CD4-positive, alpha-beta T cell treated with Interleukin-15 for 4 hours (primary cell): ENCODE measurements around the gene MEGF11.
"Not testable (repeated sequence)": the region's sequence is repeated elsewhere in the genome, so short reads cannot be mapped to it uniquely, and the experiment has no call there.

Experiments used
- DNase-seq: peaks from one replicate; pipeline ENCODE4 v3.0.0-alpha.2; 2020; ENCODE audit warnings: low spot score

The MEGF11 gene

DNA sequence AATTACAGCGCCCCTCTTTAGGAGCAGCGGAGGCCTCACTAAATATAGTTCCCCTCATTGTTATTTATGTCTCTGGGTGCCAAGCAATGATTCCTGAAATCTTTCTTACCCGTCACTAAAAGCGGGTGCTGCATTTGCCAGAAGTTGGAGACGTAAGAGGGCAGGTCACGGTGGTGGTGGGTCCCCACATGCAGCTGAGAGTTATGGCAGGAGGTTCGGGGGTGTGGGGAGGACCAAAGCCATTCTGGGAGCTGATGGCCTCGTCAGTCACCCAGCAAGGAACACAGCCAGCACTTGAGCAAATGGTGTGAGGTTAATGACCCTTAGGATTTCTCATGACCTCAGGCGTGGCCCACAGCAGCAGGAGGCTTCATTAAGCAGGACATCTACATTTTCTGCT is 255.1 kb downstream of the MEGF11 start:
- DNase-seq, result no peak

DNA sequence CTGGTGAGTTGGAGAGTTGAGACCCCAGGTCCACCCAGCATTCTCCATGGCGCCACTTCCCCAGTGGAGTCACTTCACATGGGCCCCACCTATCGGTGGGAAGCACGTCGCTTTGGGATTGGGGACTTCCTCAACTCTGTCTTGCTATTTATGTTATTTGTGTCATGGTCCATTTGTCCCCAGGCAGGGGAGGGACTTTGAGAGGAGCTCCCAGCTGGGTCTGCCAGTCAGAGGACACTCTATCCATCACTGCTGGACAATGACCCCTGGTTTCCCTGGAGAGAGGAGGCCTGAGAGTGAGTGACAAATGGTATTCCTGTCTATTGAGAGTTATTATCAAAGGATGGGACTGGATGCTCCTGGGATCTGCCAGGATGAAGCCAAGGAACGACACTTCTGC is 256.6 kb downstream of the MEGF11 start:
- no peak for DNase-seq

DNA sequence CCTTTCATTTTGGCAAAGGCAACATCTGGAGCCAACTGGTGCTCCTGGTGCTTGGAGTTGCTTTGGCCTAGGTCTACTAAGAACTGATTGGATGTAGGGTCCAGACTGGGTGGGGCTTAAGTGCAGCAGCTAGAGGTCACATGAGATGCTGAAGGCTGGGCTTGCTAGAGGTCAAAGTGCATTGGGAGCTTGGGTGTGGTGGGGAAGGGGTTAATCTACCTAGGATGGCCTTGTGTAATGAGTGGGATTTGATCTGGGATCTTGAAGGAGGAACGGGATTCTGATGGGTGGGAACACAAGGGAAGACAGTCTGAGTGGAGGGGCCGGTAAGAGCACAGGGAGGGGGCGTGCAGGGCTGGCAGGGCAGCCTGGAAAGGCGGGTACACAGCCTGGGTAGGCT is 258.7 kb downstream of the MEGF11 start:
- DNase-seq, result no peak

GRCh38 chr15:65993762-65994161 is 259.8 kb downstream of the MEGF11 start:
- DNase-seq, result no peak

GRCh38 chr15:65993236-65993635 is 260.3 kb downstream of the MEGF11 start:
- DNase-seq, result no peak

GRCh38 chr15:65991721-65992483 is 261.6 kb downstream of the MEGF11 start:
- no peak for DNase-seq

GRCh38 chr15:65990298-65990981 is 263.1 kb downstream of the MEGF11 start:
- no peak for DNase-seq

- DNase-seq, result no peak
These were observed 266.4 kb downstream of the MEGF11 start for GRCh38 chr15:65987100-65987499.

DNA sequence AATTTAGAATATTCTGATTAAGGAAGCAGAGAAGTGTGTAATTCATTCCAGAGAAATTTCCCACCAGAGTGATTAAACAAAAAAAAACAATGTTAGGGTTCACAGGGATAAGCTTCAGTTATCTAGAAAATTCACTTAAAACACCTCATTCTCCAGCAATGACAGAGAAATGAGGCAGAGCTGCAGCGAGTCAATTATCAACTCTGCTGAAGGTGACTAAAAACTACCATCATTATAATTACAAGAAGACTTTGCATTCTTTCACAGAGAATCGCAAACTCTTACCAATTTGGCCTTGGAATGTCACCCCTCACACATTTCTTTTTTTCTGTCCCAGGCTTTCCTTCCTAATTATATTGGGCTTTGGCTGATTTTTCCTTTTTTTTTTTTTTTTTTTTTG is 267.1 kb downstream of the MEGF11 start:
- DNase-seq, result no peak

DNA sequence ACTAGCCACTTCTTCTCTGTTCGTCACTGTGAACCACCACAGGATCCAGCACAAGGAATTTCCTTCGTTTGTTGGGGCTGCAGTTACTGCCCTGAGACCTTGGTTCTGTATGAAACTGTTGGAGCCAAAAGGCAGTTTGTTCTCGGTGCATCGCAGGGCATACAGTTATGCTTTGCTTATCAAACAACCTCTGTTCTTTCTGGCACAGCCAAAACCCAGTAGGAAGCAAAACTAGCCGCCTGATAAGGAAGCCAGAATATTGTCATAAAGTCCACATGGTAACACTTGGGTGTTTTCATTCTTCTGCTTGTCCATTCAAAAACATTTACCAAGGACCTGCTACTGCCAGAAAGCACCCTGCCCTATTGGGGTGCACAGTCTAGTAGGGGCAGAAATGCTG is 268.2 kb downstream of the MEGF11 start:
- no peak for DNase-seq

DNA sequence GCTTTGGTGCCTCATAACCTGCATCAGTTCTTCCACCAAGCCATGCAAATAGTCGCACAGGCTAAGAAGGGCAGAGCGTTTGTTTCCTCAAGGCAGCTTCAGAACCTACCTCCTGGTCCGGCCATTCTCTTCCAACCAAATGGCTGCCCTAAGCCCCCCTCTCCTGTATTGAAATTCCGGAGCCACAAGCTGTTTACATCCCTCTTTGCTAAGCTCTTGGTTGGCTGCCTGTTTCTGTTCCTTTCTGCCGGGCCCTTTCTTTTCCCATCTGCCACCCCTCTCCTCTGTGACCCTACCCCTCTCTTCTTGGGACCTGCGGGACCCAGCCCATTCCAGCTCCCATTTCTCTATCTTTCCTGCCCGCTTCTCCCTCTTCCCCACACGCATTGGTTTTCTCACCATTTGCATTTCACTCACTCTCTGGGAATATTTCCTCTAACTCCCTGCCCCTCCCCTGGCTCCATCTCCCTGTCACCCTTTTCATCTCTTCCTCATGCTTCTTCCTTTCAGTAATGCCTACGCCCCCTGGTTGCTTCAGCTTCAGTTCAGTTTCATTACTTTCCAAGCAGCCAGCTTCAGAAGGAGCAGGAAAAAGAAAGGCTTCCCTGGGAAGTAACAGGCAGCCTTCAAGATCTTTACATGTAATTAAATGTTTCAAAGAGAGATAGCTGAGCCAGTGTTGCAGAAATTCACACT is 270.8 kb downstream of the MEGF11 start:
- no peak for DNase-seq

DNA sequence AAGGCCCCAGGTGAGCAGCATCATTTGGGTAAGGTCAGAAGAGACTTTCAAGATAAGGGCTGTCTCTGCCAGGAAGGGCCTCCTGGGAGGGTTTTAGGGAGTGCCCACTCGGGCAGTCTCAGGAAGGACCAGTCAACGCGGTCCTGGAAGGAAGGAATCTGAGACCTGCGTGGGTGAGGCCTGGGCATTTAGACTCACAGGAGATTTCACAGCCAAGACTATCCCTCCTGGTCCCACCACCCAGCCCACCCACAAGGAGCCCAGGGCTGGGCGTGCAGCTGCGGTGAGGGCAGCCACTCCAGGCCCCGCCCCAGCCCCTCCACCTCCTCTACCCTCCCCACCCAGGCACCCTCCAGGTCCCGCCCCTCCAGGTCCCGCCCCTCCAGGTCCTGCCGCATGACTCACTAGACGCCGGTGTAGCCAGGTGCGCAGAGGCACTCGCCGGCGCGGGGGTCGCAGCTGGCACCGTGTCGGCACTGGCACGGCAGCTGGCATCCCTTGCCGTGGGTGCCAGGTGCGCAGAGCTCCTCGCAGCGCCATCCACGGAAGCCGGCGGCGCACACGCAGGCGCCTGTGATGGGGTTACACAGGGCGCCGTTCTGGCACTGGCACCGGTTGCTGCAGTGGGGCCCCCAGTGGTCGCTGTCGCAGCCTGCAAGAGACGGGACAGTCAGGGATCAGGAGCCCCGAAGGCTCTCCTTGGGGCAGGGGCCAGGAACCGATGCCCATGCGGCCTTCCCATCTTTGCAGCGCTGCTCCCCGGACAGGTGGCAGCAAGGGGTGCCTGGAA is 271.5 kb downstream of the MEGF11 start:
- peak; percentile 54 for DNase-seq

GRCh38 chr15:65980824-65981456 is 272.6 kb downstream of the MEGF11 start:
- DNase-seq, result peak; percentile 13

DNA sequence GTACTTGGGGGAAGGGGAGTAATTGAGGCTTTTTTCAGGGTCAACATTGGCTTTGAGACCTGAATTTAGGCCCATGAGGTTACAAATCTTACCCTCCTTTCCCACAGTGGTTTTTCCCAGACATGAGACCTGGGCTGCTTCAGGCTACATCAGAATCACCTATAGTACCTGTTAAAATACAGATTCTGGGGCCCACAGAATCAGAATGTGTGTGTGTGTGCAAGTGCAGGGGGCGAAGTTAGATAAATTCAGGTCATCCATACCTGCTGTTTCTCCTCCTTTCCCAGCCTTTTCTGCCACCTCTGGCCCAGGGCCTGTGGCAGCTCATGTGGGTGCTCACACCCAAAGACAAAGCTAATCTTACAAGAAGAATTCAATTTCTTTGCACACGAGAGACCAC is 273.7 kb downstream of the MEGF11 start:
- DNase-seq, result no peak

DNA sequence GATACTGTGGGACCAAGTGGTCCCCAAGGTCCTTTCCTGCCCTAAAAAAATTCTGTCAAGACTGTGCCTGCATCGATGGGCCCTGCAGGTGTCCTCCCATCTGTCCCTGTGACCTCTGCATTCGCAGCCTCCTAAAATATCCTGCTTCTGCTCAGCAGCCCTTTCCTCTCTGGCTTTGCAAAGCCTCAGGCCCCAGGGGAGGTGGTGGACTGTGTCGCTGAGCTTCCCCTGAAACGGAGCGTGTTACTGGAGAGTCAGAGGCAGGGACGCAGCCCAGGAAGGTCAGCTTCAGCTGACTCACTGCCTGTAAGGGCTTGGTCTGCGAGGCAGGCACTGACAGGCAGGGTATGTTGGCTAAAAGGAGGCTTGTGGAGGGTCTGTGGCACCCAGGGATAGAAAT is 274.2 kb downstream of the MEGF11 start:
- DNase-seq, result no peak

- DNase-seq, result no peak
These were observed 275.4 kb downstream of the MEGF11 start for GRCh38 chr15:65978110-65978509.

DNA sequence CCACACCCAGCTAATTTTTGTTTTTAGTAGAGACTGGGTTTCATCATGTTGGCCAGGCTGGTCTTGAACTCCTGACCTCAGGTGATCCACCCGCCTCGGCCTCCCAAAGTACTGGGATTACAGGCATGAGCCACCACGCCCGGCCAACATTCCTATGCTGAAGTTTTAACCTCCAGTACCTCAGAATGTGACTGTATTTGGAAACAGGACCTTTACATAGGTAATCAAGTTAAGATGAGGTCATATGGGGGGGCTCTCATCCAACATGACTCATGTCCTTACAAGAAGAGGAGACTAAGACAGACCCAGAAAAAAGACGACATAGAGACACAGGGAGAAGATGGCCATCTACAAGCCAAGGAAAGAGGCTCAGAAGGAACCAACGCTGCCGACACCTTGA is 277.4 kb downstream of the MEGF11 start:
- DNase-seq, result not testable (repeated sequence)

GRCh38 chr15:65971741-65971995 is 281.9 kb downstream of the MEGF11 start:
- DNase-seq, result no peak

DNA sequence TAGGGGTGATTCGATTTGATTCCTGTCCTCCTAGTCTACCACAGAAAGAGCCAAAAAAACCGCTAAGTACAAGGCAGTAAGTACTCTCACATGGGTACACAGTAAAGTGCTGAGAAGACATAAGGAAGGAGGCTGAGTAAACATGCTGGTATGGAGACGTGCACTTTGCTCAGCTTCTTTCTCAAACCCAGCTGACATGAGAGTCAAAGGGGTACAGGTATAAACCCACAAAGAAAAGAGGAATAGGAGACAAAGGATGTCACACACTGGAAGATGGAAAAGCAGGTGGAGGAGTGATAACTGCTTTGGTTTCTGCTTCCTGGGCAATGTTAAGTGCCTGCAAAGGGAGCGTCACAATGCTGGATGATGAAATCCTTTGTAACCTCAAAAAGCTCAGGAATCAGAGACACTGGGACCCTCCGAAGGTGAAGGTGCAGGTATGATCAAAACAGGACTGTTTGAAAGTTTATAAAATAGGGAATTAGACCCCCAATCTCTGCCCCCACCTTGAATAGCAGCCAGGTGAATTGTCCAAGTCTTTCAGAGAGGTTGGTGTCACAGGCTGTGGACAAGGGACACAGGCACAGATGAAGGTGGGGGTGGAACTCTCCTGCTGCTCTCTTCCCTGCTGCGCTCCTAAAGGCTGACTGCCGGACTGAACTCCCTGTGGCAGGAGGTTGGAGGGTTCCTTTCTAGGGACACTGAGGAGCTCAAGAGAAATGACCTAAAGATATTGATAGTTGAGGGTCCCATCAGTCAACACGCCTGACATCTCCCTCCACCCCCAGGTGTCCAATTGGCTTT is 282.4 kb downstream of the MEGF11 start:
- no peak for DNase-seq

DNA sequence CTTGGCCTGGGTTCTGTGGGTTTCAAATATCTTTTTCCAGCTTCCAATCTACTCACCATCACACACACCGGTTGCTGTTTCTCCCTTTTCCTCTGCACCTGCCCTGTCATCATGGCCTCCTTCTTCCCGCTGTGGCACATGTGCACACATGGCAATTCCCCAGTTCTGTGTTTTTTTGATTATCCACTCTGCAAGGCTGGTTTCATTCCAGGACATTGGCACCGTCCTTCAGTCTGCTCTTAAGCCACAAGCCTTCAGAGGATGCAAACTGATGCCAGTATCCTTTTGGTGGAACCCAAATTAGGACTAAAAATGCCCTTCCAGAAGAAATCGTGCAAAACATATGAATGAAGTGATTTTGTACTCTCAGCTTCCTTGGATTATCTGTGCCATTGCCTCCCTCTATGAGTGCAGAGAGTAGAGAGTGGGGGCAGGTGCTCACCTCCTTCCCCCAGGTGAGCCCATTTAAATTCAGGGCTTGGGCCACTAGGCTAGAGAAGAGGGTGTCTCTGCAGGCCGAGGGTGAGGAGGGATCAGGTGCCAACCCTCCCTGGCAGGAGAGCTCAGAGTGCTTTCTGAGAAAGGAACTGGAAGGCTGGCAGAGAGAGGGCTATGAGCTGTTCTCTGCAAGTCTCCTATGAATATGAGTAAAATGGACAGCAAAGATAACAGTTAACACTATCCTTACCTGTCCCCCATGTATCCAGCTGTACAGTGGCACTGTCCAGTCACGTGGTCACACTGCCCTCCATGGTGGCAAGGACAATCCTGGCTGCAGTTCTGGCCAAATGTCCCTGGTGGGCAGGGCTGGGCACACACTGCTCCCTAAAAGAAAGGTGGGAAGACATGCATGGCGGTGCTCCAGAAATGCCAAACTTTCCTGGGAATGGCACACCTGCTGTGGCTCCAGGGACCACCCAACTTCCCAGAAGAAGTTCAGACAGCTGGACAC is 283.4 kb downstream of the MEGF11 start:
- DNase-seq, result no peak
